PC-3 (cell line): ENCODE data around the gene DMAC2.

Experiments used
- EZH2 ChIP-seq: fragments of 300-600 bp; sonication (generic); IDR thresholded peaks from one replicate; pipeline ENCODE4 v1.6.1; 2017; ENCODE audit warnings: antibody characterized with exemption, mild to moderate bottlenecking, low read length; ENCODE audit not compliant: unreplicated experiment
- EZH2phosphoT487 ChIP-seq: fragments of 300-600 bp; sonication (generic); IDR thresholded peaks from 2 replicates; pipeline ENCODE4 v1.6.1; 2018; ENCODE audit warnings: mild to moderate bottlenecking, antibody characterized with exemption, low read length, borderline replicate concordance
- TF ChIP-seq, protein P1 (sequence below): fragments of 300-600 bp; sonication (generic); conservative IDR thresholded peaks from 2 replicates; pipeline ENCODE4 v1.5.1; 2017; ENCODE audit warnings: antibody characterized with exemption, low read depth, mild to moderate bottlenecking, low read length

DNA sequence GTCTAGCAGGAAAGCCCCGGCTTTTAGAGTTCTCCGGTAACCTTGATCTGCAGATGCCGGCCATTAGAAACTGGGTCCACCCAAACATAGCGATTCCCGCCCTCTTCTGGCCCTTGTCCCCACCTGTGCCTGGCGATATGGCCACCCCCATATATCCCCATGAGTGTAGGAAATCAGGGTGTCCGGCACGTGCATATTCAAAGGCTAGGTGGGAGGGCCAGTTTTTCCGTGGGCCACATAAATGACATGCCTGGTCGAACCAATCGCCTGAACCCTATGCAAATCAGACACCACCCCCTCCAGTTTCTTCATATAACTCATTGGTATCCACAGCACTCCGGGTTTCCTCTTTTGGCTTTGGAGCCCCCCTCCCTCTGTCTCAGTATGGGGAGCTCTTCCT is 40.6 kb upstream of the DMAC2 start:
- TF ChIP-seq, protein P1, sequence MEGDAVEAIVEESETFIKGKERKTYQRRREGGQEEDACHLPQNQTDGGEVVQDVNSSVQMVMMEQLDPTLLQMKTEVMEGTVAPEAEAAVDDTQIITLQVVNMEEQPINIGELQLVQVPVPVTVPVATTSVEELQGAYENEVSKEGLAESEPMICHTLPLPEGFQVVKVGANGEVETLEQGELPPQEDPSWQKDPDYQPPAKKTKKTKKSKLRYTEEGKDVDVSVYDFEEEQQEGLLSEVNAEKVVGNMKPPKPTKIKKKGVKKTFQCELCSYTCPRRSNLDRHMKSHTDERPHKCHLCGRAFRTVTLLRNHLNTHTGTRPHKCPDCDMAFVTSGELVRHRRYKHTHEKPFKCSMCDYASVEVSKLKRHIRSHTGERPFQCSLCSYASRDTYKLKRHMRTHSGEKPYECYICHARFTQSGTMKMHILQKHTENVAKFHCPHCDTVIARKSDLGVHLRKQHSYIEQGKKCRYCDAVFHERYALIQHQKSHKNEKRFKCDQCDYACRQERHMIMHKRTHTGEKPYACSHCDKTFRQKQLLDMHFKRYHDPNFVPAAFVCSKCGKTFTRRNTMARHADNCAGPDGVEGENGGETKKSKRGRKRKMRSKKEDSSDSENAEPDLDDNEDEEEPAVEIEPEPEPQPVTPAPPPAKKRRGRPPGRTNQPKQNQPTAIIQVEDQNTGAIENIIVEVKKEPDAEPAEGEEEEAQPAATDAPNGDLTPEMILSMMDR = no peak
- TF ChIP-seq EZH2 (no peak), EZH2phosphoT487 (no peak)
